Esophagus (tissue), 2 donors: ENCODE results near the gene SEC16A. TPM values are rescaled to one million over a fixed set of nuclear protein-coding genes. Genes with fewer than 3 reads are reported as not detected.

Experiments
- H3K27ac ChIP-seq, 2 donors: one replicate each; pipeline ENCODE4 v1.5.1; 2013; ENCODE audit warnings: low read depth in 2 of 2, mild to moderate bottlenecking in 2 of 2, inconsistent platforms in 1 of 2, low read length in 1 of 2, moderate library complexity in 1 of 2
- H3K27me3 ChIP-seq, 2 donors: one replicate each; pipeline ENCODE4 v1.6.1; 2013; ENCODE audit warnings: low read length in 2 of 2, control low read depth in 1 of 2, mild to moderate bottlenecking in 1 of 2; ENCODE audit not compliant: insufficient read depth in 2 of 2, control insufficient read depth in 1 of 2
- H3K36me3 ChIP-seq, 2 donors: one replicate each; pipeline ENCODE4 v1.6.1; 2013; ENCODE audit warnings: low read length in 1 of 2; ENCODE audit not compliant: control insufficient read depth in 2 of 2, insufficient read depth in 2 of 2
- H3K4me1 ChIP-seq, 2 donors: one replicate each; pipeline ENCODE4 v1.6.1; 2013; ENCODE audit warnings: low read length in 1 of 2; ENCODE audit not compliant: control insufficient read depth in 2 of 2, insufficient read depth in 2 of 2
- H3K4me3 ChIP-seq, 2 donors: one replicate each; pipeline ENCODE4 v1.5.1; 2013; ENCODE audit warnings: low read length in 2 of 2, mild to moderate bottlenecking in 2 of 2, low read depth in 1 of 2, moderate library complexity in 1 of 2
- H3K9me3 ChIP-seq, 2 donors: one replicate each; pipeline ENCODE4 v1.6.1; 2013; ENCODE audit warnings: mild to moderate bottlenecking in 2 of 2, low read depth in 1 of 2, low read length in 1 of 2, moderate library complexity in 1 of 2; ENCODE audit not compliant: control insufficient read depth in 2 of 2, insufficient read depth in 1 of 2
- WGBS, 2 donors: extraction: QIAGEN DNeasy Blood & Tissue Kit; methylation state at CpG; one replicate each; pipeline ENCODE4 v1.1.7; 2013; 5-methylcytosine and 5-hydroxymethylcytosine counted together
- polyA plus RNA-seq, 2 donors: library from polyadenylated mRNA; stranded (reverse); fragments of 200-250 nt; gene quantifications; one replicate each; pipeline ENCODE4 v1.2.3, GENCODE V29; 2013
- donor health status: healthy with polysubstance abuse.
- donor health status: Bipolar disorder and iron deficiency.

The SEC16A gene, protein sequence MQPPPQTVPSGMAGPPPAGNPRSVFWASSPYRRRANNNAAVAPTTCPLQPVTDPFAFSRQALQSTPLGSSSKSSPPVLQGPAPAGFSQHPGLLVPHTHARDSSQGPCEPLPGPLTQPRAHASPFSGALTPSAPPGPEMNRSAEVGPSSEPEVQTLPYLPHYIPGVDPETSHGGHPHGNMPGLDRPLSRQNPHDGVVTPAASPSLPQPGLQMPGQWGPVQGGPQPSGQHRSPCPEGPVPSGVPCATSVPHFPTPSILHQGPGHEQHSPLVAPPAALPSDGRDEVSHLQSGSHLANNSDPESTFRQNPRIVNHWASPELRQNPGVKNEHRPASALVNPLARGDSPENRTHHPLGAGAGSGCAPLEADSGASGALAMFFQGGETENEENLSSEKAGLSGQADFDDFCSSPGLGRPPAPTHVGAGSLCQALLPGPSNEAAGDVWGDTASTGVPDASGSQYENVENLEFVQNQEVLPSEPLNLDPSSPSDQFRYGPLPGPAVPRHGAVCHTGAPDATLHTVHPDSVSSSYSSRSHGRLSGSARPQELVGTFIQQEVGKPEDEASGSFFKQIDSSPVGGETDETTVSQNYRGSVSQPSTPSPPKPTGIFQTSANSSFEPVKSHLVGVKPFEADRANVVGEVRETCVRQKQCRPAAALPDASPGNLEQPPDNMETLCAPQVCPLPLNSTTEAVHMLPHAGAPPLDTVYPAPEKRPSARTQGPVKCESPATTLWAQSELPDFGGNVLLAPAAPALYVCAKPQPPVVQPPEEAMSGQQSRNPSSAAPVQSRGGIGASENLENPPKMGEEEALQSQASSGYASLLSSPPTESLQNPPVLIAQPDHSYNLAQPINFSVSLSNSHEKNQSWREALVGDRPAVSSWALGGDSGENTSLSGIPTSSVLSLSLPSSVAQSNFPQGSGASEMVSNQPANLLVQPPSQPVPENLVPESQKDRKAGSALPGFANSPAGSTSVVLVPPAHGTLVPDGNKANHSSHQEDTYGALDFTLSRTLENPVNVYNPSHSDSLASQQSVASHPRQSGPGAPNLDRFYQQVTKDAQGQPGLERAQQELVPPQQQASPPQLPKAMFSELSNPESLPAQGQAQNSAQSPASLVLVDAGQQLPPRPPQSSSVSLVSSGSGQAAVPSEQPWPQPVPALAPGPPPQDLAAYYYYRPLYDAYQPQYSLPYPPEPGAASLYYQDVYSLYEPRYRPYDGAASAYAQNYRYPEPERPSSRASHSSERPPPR (N-terminal part only)
- 10 to 100 TPM; 24.3 to 32.9 TPM for polyA plus RNA-seq

DNA sequence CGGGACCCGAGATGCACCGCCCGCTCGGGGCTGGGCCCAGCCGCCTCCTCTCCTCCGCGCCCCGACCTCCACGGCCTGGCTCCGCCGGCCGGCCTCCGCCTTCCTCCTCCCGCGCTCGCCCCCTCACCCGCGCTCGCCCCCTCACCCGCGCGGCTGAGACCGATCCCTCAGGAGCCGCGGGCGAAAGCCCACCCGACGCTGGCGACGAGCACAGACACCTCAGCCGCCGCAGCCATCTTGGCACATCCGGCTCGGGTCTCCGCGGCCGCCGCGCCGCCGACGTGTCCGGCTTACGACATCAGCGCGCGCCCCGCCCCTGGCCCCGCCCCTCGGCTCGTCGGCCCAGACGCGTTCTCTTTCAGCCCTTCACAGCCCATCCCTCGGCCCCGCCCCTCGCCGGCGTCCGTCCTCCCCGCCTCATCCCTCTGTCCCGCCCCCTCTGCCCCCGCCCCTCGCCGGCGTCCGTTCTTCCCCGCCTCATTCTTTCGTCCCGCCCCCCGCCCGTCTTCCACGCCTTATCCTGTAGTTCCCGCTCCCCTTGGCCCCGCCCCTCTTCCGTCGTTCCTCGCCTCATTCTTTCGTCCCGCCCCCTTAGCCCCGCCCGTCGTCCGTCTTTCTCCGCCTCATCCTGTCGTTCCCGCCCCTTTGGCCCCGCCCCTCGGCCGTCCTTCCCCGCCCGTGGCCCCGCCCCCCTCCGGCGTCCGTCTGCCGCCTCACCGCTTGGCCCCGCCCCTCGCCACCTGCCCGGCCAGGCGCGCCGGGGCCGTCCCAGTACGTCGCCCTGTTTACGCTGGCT, at the start of gene SEC16A:
TSS of gene SEC16A (minus strand) at position 248 of the 796 bp plus-strand sequence. CDS start 5,425 bp downstream, outside the sequence.
- peaks cover 11 to 16% of the 10 kb centered on the region in 2 donors for H3K4me1 ChIP-seq

GRCh38 chr9:136531904-136532798, 49.3 kb upstream of the SEC16A start:
- peak overlapping the region; percentile 41 to 42 for H3K27ac ChIP-seq
- 64 to 67% methylated on average over 37 to 39 of the region's 39 CpGs for WGBS, 2 donors
- H3K4me1 ChIP-seq, result peaks cover 16 to 41% of the 10 kb centered on the region in 2 donors

More for the DNA sequence above, at the start of gene SEC16A:
- no peaks in the 10 kb centered on the region for H3K27me3 ChIP-seq
- H3K27ac ChIP-seq, result peak within 1 kb of the TSS; percentile 99 to 100
- no peaks in the 10 kb centered on the region for H3K9me3 ChIP-seq
- H3K36me3 ChIP-seq, result no peaks in the 10 kb centered on the region
- H3K4me3 ChIP-seq, result peak within 1 kb of the TSS; percentile 80 to 87
- WGBS, 2 donors, result 1 to 2% methylated on average over 74 to 109 of the region's 109 CpGs

DNA sequence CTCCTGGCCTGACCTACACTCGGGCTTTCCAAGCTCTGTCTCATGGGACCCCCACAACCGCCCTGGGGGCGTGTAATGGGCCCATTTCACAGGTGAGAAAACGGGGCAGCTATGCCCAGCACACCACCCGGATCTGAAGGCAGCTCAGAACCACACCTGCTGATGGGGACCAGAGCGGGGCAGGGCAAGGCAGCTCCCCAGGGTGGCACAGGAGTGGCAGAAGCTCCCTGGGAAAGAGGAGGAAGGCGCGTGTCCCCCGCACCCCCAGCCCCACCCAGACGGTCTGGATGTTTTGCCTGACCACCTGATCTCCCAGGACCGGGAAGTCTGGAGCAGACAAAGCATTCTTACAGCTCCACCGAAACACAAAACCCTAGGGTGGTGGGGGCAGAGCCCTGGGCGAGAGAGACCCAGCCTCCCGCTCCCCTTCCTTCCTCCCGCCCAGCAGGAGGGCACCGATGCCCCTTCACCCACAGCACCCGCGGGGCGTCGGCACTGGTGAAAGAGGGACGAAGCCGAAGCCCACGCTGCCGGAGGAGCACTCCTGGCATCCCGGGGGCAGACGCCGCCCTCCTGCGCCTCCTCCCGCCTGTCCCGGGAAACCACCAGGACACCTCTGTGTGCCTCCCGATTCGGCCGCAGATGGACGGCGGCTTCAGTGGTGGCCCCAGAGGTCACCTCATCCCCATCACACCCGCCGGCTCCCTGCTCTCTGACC, 48.5 kb upstream of the SEC16A start:
- H3K27me3 ChIP-seq, result no peaks in the 10 kb centered on the region
- no peaks in the 10 kb centered on the region for H3K9me3 ChIP-seq
- H3K4me3 ChIP-seq, result no peak overlapping the region
- H3K27ac ChIP-seq, result peak overlapping the region in 1 of 2 donors; percentile 10
- peaks cover 0 to 6% of the 10 kb centered on the region in 2 donors for H3K36me3 ChIP-seq
- 74 to 83% methylated on average over 37 of the region's 37 CpGs for WGBS, 2 donors
- peaks cover 16 to 44% of the 10 kb centered on the region in 2 donors for H3K4me1 ChIP-seq

More at GRCh38 chr9:136531904-136532798, 49.3 kb upstream of the SEC16A start:
- no peaks in the 10 kb centered on the region for H3K9me3 ChIP-seq
- H3K36me3 ChIP-seq, result peaks cover 0 to 10% of the 10 kb centered on the region in 2 donors
- no peak overlapping the region for H3K4me3 ChIP-seq
- H3K27me3 ChIP-seq, result no peaks in the 10 kb centered on the region

GRCh38 chr9:136530461-136531089, 47.7 kb upstream of the SEC16A start:
- H3K36me3 ChIP-seq, result peaks cover 0 to 12% of the 10 kb centered on the region in 2 donors
- peak overlapping the region in 1 of 2 donors; percentile 23 for H3K27ac ChIP-seq
- no peak overlapping the region for H3K4me3 ChIP-seq
- no peaks in the 10 kb centered on the region for H3K9me3 ChIP-seq
- WGBS, 2 donors, result 61 to 62% methylated on average over 20 of the region's 20 CpGs
- no peaks in the 10 kb centered on the region for H3K27me3 ChIP-seq
- H3K4me1 ChIP-seq, result peaks cover 16 to 49% of the 10 kb centered on the region in 2 donors

- Histone ChIP-seq H3K36me3 (peaks cover 0 to 12% of the 10 kb centered on the region in 2 donors), H3K4me1 (peaks cover 16 to 49% of the 10 kb centered on the region in 2 donors), H3K27ac (peak overlapping the region in 1 of 2 donors; percentile 23), H3K9me3 (no peaks in the 10 kb centered on the region), H3K4me3 (no peak overlapping the region), H3K27me3 (no peaks in the 10 kb centered on the region)
- 52 to 59% methylated on average over 39 to 40 of the region's 40 CpGs for WGBS, 2 donors
Observed at GRCh38 chr9:136529516-136530460, 46.9 kb upstream of the SEC16A start.

- no peaks in the 10 kb centered on the region for H3K9me3 ChIP-seq
- H3K4me1 ChIP-seq, result peaks cover 16 to 42% of the 10 kb centered on the region in 2 donors
- H3K27ac ChIP-seq, result no peak overlapping the region
- WGBS, 2 donors, result 85 to 87% methylated on average over 12 of the region's 12 CpGs
- peaks cover 0 to 12% of the 10 kb centered on the region in 2 donors for H3K36me3 ChIP-seq
- no peak overlapping the region for H3K4me3 ChIP-seq
- H3K27me3 ChIP-seq, result no peaks in the 10 kb centered on the region
Observed at GRCh38 chr9:136528716-136529341, 46.0 kb upstream of the SEC16A start.
